HEK293T (cell line): ENCODE measurements around the gene MIPOL1.

Experiments used
- CTCF ChIA-PET: fragments of 350-600 bp; formaldehyde crosslinking; extraction: SDS; loops from one replicate; lab custom pipeline; 2021; ENCODE audit warnings: antibody characterized with exemption, inconsistent platforms; lab: Yijun Ruan, JAX
- POLR2A ChIA-PET: fragments of 350-600 bp; formaldehyde crosslinking; extraction: SDS; loops from one replicate; lab custom pipeline; 2020; ENCODE audit warnings: antibody characterized with exemption, inconsistent platforms; lab: Yijun Ruan, JAX
- DNase-seq: peaks from one replicate; pipeline ENCODE4 v3.0.0; 2012; ENCODE audit warnings: mixed read lengths; ENCODE audit errors: extremely low spot score
- ARNT ChIP-seq: fragments of 450-650 bp; IDR thresholded peaks from 2 replicates; pipeline ENCODE4 v1.6.1; 2017; ENCODE audit warnings: mild to moderate bottlenecking
- BHLHE40 ChIP-seq: fragments of 450-650 bp; IDR thresholded peaks from 2 replicates; pipeline ENCODE4 v1.6.1; 2016; ENCODE audit warnings: mild to moderate bottlenecking, moderate library complexity, borderline replicate concordance
- CTBP1 ChIP-seq: fragments of 450-650 bp; IDR thresholded peaks from 2 replicates; pipeline ENCODE4 v1.6.1; 2016; ENCODE audit warnings: borderline replicate concordance
- ELF4 ChIP-seq: fragments of 450-650 bp; IDR thresholded peaks from 2 replicates; pipeline ENCODE4 v1.6.1; 2017; ENCODE audit warnings: antibody characterized with exemption
- FOXA1 ChIP-seq: fragments of 450-650 bp; IDR thresholded peaks from 2 replicates; pipeline ENCODE4 v1.6.1; 2016; ENCODE audit warnings: mild to moderate bottlenecking
- FOXK2 ChIP-seq: fragments of 450-650 bp; IDR thresholded peaks from 2 replicates; pipeline ENCODE4 v1.6.1; 2016; ENCODE audit warnings: mild to moderate bottlenecking
- FOXM1 ChIP-seq: fragments of 450-650 bp; IDR thresholded peaks from 2 replicates; pipeline ENCODE4 v1.6.1; 2017; ENCODE audit warnings: mild to moderate bottlenecking, borderline replicate concordance
- HDGF ChIP-seq: fragments of 450-650 bp; IDR thresholded peaks from 2 replicates; pipeline ENCODE4 v1.6.1; 2017; ENCODE audit warnings: antibody characterized with exemption, borderline replicate concordance
- L3MBTL2 ChIP-seq: fragments of 450-650 bp; conservative IDR thresholded peaks from 2 replicates; pipeline ENCODE4 v1.6.1; 2016; ENCODE audit warnings: mild to moderate bottlenecking
- LEF1 ChIP-seq: fragments of 450-650 bp; IDR thresholded peaks from 2 replicates; pipeline ENCODE4 v1.6.1; 2017; ENCODE audit warnings: mild to moderate bottlenecking, borderline replicate concordance
- NFRKB ChIP-seq: fragments of 450-650 bp; IDR thresholded peaks from 2 replicates; pipeline ENCODE4 v1.6.1; 2016; ENCODE audit warnings: mild to moderate bottlenecking, moderate library complexity
- SP1 ChIP-seq: fragments of 450-650 bp; IDR thresholded peaks from 2 replicates; pipeline ENCODE4 v1.6.1; 2017
- SUZ12 ChIP-seq: fragments of 450-650 bp; IDR thresholded peaks from 2 replicates; pipeline ENCODE4 v1.6.1; 2016; ENCODE audit warnings: mild to moderate bottlenecking
- TARDBP ChIP-seq: fragments of 450-650 bp; IDR thresholded peaks from 2 replicates; pipeline ENCODE4 v1.6.1; 2016
- ZNF384 ChIP-seq: fragments of 450-650 bp; IDR thresholded peaks from 2 replicates; pipeline ENCODE4 v1.6.1; 2016
- TF ChIP-seq, protein P1 (sequence below): fragments of 450-650 bp; IDR thresholded peaks from 2 replicates; pipeline ENCODE4 v1.6.1; 2016

The MIPOL1 gene

DNA sequence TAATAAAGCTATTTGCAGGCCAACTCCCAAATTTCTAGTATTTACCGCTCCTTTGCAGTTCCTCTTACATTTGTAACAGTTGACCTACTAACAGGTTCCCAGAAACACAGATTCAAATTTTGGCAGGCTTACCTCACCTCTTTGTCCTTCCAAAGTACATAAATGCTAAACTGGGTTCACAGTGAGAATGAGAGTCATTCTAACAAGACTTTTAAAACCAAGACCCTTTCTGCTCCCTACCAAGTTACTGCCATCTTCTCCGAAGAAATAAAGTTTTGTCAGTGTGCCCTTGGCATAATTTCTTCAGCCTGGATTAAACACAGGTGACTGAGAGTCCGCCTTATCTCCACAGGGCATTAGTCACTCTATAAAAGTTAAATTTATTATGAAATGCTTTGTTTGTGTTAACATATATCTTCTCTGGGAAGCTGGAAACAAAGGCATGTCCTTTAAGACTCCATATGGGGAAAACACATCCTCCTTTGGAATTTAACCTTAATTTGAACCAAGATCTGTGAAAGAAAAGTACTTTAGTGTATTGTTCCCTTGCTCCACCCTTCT, 369.2 kb downstream of the MIPOL1 start:
- no peak for DNase-seq
- no peak for TF ChIP-seq FOXA1
- TF ChIP-seq, protein P1, sequence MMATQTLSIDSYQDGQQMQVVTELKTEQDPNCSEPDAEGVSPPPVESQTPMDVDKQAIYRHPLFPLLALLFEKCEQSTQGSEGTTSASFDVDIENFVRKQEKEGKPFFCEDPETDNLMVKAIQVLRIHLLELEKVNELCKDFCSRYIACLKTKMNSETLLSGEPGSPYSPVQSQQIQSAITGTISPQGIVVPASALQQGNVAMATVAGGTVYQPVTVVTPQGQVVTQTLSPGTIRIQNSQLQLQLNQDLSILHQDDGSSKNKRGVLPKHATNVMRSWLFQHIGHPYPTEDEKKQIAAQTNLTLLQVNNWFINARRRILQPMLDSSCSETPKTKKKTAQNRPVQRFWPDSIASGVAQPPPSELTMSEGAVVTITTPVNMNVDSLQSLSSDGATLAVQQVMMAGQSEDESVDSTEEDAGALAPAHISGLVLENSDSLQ: peak; percentile 12; the same call in 1 of the 2 replicates
- ChIA-PET CTCF (no interaction called here), POLR2A (no interaction called here)

- POLR2A ChIA-PET: no interaction called here
- TF ChIP-seq ARNT (no peak), SUZ12 (no peak), SP1 (no peak), TARDBP (no peak)
- CTCF ChIA-PET: interaction anchor here (0.6 to 0.7 kb wide), 2 partner anchors 319 to 353 kb away, joined by 3 to 6 read pairs; no protein-coding TSS in a partner anchor
- no peak for DNase-seq
Measured at GRCh38 chr14:37569729-37570128, 372.0 kb downstream of the MIPOL1 start.

DNA sequence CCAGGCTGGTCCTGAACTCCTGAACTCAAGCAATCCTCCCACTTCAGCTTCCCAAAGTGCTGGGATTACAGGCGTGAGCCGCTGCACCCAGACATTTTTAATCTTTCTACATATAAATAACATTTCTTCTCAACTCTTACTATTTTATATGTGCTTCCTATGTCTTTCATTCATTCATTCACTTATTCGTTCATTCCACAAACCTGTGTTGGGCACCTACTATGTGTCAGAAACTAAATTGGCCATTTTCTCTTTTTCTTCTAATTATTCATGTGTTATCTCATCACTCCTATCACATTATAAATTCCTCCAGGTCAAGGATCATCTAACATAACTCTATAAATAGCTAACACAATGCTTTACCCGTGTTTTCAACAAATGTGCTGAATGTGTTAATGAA, 373.7 kb downstream of the MIPOL1 start:
- POLR2A ChIA-PET: interaction anchor here (1.6 kb wide), 1 partner anchor 17 kb away, joined by 4 read pairs; no protein-coding TSS in a partner anchor
- no peak for DNase-seq
- CTCF ChIA-PET: no interaction called here
- TF ChIP-seq FOXK2 (no peak), FOXM1 (no peak), TARDBP (no peak), BHLHE40 (no peak), CTBP1 (no peak), FOXA1 (no peak), HDGF (no peak), ARNT (no peak), SP1 (no peak), ELF4 (no peak), SUZ12 (no peak), NFRKB (no peak), L3MBTL2 (no peak), LEF1 (no peak)
- TF ChIP-seq, protein P1: no peak

DNA sequence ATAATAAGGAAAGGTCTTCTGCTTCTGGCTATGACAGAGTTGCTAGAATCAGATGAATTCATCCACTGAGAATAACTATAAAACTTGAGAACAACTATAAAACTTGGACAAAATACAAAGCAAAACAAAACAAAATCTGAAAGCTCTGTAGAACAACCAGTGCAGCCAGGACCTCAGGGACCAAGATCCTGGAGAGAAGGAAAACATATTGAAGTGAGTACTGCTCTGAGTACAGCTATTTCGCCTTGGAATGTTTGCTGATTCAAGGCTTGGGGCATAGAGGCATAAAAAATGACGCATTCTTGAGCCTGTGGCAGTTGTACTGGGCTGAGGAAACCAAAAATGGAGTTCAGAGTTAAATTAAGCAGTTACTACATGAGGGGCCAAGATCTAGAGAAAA, 375.6 kb downstream of the MIPOL1 start:
- 0 out of 2 replicates have a peak, but pooled peaks have one; percentile 25 for TF ChIP-seq CTBP1
- no peak for TF ChIP-seq SP1
- DNase-seq: no peak
- ChIA-PET POLR2A (no interaction called here), CTCF (no interaction called here)

DNA sequence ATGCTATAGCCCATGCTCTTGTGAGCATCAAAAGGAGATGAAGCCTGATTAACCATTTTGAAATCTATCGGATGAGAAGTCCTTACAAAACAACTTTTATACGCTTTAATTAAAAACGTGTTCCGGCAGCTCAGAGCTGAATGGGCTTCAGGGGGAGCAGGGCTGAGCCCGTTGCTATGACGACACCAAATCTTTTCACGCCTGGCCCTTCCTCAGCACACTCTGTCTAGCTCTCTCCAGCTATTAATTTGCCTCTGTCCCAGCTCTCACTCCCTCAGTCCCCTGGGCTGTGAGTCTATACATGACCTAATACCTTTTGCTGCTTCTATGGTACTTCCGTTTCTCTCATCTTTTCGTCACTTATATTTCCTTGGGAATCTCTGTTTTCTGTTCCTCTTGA, 381.5 kb downstream of the MIPOL1 start:
- TF ChIP-seq FOXM1 (no peak), SUZ12 (no peak), FOXA1 (no peak), SP1 (no peak), ZNF384 (no peak)
- ChIA-PET CTCF (no interaction called here), POLR2A (no interaction called here)
- DNase-seq: no peak

DNA sequence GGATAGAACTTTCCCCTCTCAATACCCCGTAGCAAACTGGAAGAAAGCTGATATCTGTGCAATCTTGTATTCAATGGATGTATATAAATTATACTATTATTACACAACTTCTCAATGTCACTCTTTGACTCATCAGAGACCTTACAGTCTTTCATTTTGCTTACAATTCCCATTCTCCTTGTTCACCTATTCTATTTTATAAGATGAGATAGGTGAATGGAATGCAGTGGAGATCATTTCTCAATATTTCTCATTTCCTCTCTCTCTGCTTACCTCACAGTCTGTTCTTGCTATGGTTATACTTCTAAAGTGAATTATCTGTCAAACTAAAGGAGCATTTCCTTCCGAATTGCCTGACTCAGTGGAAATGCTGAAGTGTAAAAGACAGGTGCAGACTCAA, 382.4 kb downstream of the MIPOL1 start:
- TF ChIP-seq, protein P1: no peak
- POLR2A ChIA-PET: no interaction called here
- CTCF ChIA-PET: no interaction called here
- no peak for DNase-seq

DNA sequence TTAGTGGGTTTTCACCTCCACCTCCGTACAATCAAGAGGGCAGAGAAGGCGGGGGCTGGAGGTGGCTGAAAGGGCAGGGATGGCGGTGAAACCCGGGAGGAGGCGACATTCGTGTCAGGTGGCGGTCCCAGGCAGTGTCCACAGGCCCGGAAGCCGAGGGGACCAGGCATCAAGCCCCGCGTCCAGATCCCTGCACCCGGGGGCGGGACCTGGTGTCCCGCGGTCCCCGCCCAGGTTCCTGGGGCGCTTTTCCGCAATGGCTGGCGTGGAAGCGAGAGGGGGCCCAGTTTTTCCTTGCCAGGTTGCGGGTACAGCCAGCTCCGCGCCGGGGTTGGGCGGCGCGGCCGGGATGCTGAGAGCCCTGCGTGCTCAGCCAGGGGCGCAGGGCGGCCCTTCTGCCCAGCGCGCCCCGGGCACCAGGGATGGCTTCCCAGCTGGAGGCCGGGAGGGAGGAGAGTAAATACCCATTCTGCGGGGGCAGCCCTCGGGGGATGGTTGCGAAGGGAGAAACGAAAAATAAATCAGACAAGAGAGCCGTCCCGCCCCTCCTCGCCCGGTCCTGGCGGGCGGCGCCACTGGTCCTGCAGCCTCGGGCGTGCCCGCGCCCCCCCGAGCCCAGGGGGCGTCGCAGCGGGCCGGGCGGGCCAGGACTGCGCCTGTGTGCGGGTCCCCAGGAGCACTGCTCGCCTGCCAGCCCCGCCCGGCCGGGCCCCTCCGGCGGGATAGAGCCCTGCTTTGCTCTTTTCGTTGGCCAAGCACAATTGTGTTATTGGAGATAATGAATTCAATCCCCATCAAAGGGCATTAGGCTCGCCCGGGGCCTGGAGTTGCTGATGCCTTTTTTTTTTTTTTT, 385.8 kb downstream of the MIPOL1 start:
- peak; percentile 41 for DNase-seq
- TF ChIP-seq L3MBTL2 (peak; percentile 46; the same call in 1 of the 2 replicates), SUZ12 (no peak), ZNF384 (peak; percentile 39; the same call in 1 of the 2 replicates), LEF1 (0 out of 2 replicates have a peak, but pooled peaks have one; percentile 9), ELF4 (no peak)
- ChIA-PET CTCF (no interaction called here), POLR2A (interaction anchor here (1.6 kb wide), 1 partner anchor 411 kb away, joined by 3 read pairs; the partner anchor contains the start of gene SLC25A21)
